Measurements from ENCODE around the gene CA9.

DNA sequence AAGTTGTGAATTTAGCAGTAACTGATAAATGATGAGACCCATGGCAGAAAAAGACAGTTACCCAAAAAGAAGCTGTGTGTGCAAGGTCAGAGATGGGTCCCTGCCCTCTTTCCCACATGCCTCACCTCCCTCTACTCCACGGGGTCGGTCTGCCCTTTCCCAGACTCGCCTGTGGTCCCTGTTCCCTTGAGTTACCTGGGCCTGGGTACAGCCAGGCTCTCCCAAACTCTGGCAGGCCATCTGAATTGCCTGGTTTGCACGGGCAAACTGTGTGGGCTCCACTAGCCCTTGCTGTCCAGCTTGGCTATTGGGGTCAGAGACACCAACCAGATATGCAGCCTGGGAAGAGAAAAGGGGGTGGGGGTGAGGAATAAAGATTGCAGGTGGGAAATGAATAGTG, 34.4 kb downstream of the CA9 start:
- TF ChIP-seq, protein P1, sequence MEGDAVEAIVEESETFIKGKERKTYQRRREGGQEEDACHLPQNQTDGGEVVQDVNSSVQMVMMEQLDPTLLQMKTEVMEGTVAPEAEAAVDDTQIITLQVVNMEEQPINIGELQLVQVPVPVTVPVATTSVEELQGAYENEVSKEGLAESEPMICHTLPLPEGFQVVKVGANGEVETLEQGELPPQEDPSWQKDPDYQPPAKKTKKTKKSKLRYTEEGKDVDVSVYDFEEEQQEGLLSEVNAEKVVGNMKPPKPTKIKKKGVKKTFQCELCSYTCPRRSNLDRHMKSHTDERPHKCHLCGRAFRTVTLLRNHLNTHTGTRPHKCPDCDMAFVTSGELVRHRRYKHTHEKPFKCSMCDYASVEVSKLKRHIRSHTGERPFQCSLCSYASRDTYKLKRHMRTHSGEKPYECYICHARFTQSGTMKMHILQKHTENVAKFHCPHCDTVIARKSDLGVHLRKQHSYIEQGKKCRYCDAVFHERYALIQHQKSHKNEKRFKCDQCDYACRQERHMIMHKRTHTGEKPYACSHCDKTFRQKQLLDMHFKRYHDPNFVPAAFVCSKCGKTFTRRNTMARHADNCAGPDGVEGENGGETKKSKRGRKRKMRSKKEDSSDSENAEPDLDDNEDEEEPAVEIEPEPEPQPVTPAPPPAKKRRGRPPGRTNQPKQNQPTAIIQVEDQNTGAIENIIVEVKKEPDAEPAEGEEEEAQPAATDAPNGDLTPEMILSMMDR (conservative IDR thresholded peaks at IDR 0.05; ENCODE audit: low read length): no peak
- no peak for TF ChIP-seq EZH2phosphoT487 (IDR thresholded peaks at IDR 0.05; ENCODE audit: borderline replicate concordance)
